ENCODE measurements around the gene CTXN1.

DNA sequence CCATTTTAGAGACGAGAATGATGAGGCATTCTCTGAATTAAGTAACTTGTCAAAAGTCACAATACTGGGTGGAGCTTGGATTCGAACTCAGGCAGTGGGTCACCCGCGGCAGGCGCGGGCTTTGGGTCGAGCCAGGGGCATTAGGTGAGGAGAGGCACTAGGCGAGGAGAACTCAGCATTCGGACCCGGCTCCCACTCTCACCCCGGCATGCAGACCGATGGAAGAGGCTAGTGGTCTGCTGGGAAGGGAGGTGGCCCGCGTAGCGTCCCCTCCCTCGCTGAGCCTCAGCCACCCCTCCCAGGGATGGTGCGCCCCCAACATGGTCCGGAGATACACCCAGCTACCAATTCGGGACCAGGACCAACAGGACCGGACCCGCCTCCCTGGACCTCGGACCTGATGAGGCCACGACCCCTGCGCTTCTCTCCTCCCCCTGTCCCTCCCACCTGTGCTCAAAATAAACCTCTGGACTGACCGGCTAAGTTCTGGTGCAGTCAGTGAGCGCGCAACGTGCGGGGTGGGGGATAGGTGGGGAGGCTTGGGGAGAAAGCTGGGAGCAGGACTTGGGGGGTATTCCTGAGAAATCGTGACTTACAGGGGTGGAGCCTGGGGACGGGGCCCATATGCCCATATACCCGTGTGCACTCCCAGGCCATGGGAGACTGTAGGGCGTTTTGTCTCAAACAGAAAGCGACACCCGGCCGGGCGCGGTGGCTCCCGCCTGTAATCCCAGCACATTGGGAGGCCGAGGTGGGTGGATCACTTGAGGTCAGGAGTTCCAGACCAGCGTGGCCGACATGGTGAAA is 7.1 kb downstream of the CTXN1 start:
- TF ChIP-seq EZH2 (IDR thresholded peaks at IDR 0.05; ENCODE audit: low read length, missing control alignments) (no peak), CTCF (conservative IDR thresholded peaks at IDR 0.05 in 1 of 2, IDR thresholded peaks at IDR 0.05 in 1 of 2; ENCODE audit: low read depth in 1 of 2, low read length in 2 of 2) (no peak)
